GM18502 (cell line): ENCODE results near the gene RRAD.

Experiments
- ATAC-seq: cut with Tn5 transposase; IDR thresholded peaks from one replicate; pipeline ENCODE4 v1.9.1; 2021; ENCODE audit warnings: mild to moderate bottlenecking; ENCODE audit not compliant: unreplicated experiment, poor library complexity

Gene RRAD

GRCh38 chr16:66935314-66936011, 10.1 kb upstream of the RRAD start, which contains the start of gene CES2:
CES2 (plus strand) TSS chr16:66935516; CDS start chr16:66935636, 120 bp downstream.
- ATAC-seq: no peak

GRCh38 chr16:66934839-66935313, 9.5 kb upstream of the RRAD start:
- ATAC-seq: peak; percentile 22

GRCh38 chr16:66934138-66934838, 9.0 kb upstream of the RRAD start, which contains the start of gene CIAO2B:
CIAO2B (minus strand) TSS chr16:66934402; CDS start chr16:66934364, 38 bp downstream.
- peak; percentile 80 for ATAC-seq

GRCh38 chr16:66933776-66934137, 8.4 kb upstream of the RRAD start:
- peak; percentile 8 for ATAC-seq

GRCh38 chr16:66932076-66932475, 6.7 kb upstream of the RRAD start:
- ATAC-seq: no peak

- no peak for ATAC-seq
Observed at GRCh38 chr16:66931665-66932064, 6.3 kb upstream of the RRAD start.

GRCh38 chr16:66930189-66930588, 4.9 kb upstream of the RRAD start:
- no peak for ATAC-seq

GRCh38 chr16:66928702-66929388, 3.5 kb upstream of the RRAD start:
- ATAC-seq: no peak

- no peak for ATAC-seq
Observed at GRCh38 chr16:66927918-66928649, 2.7 kb upstream of the RRAD start.

GRCh38 chr16:66926961-66927436, 1.7 kb upstream of the RRAD start:
- ATAC-seq: no peak

- ATAC-seq: no peak
Observed at GRCh38 chr16:66926171-66926947, 1.0 kb upstream of the RRAD start.

GRCh38 chr16:66924527-66925321, 611 bp downstream of the RRAD start:
- peak; percentile 52 for ATAC-seq

GRCh38 chr16:66923866-66924265, 1.5 kb downstream of the RRAD start:
- ATAC-seq: no peak

GRCh38 chr16:66923247-66923731, 2.0 kb downstream of the RRAD start:
- no peak for ATAC-seq

- ATAC-seq: no peak
Observed at GRCh38 chr16:66921729-66922450, 3.4 kb downstream of the RRAD start.

- no peak for ATAC-seq
Observed at GRCh38 chr16:66920924-66921680, 4.2 kb downstream of the RRAD start.

- ATAC-seq: no peak
Observed at GRCh38 chr16:66920299-66920590, 5.1 kb downstream of the RRAD start.
